ENCODE results near the gene FAM13C.

FAM13C gene

GRCh38 chr10:59271160-59271559, 91.2 kb downstream of the FAM13C start:
- TF ChIP-seq POLR2A (IDR thresholded peaks at IDR 0.05; ENCODE audit: low read depth, low read length) (no peak), TAF1 (IDR thresholded peaks at IDR 0.05; ENCODE audit: borderline replicate concordance, low read depth, low read length) (no peak), POLR2AphosphoS5 (IDR thresholded peaks at IDR 0.05; ENCODE audit: low read depth, low read length) (no peak)
- FAIRE-seq: no peak
- DNase-seq (ENCODE audit: insufficient read length): no peak

- no peak for TF ChIP-seq POLR2A (IDR thresholded peaks at IDR 0.05; ENCODE audit: low read depth, low read length)
- TF ChIP-seq TAF1 (IDR thresholded peaks at IDR 0.05; ENCODE audit: borderline replicate concordance, low read depth, low read length): no peak
- TF ChIP-seq POLR2AphosphoS5 (IDR thresholded peaks at IDR 0.05; ENCODE audit: low read depth, low read length): no peak
Observed at GRCh38 chr10:59270492-59270891, 91.9 kb downstream of the FAM13C start.

GRCh38 chr10:59269651-59270050, 92.7 kb downstream of the FAM13C start:
- TF ChIP-seq POLR2A (IDR thresholded peaks at IDR 0.05; ENCODE audit: low read depth, low read length): no peak
- TF ChIP-seq POLR2AphosphoS5 (IDR thresholded peaks at IDR 0.05; ENCODE audit: low read depth, low read length): no peak
- no peak for TF ChIP-seq TAF1 (IDR thresholded peaks at IDR 0.05; ENCODE audit: borderline replicate concordance, low read depth, low read length)
- FAIRE-seq (no peak), DNase-seq (ENCODE audit: insufficient read length) (no peak)

More at GRCh38 chr10:59270492-59270891, 91.9 kb downstream of the FAM13C start:
- DNase-seq (ENCODE audit: insufficient read length) (no peak), FAIRE-seq (no peak)

- TF ChIP-seq TAF1 (IDR thresholded peaks at IDR 0.05; ENCODE audit: borderline replicate concordance, low read depth, low read length) (no peak), POLR2A (IDR thresholded peaks at IDR 0.05; ENCODE audit: low read depth, low read length) (no peak), POLR2AphosphoS5 (IDR thresholded peaks at IDR 0.05; ENCODE audit: low read depth, low read length) (no peak)
- FAIRE-seq: no peak
- DNase-seq (ENCODE audit: insufficient read length): no peak
Observed at GRCh38 chr10:59268460-59268859, 93.9 kb downstream of the FAM13C start.

- TF ChIP-seq TAF1 (IDR thresholded peaks at IDR 0.05; ENCODE audit: borderline replicate concordance, low read depth, low read length): no peak
- TF ChIP-seq POLR2A (IDR thresholded peaks at IDR 0.05; ENCODE audit: low read depth, low read length): no peak
- no peak for TF ChIP-seq POLR2AphosphoS5 (IDR thresholded peaks at IDR 0.05; ENCODE audit: low read depth, low read length)
- no peak for DNase-seq (ENCODE audit: insufficient read length)
- no peak for FAIRE-seq
Observed at GRCh38 chr10:59266321-59266720, 96.0 kb downstream of the FAM13C start.

- TF ChIP-seq POLR2AphosphoS5 (IDR thresholded peaks at IDR 0.05; ENCODE audit: low read depth, low read length): no peak
- no peak for TF ChIP-seq POLR2A (IDR thresholded peaks at IDR 0.05; ENCODE audit: low read depth, low read length)
- TF ChIP-seq TAF1 (IDR thresholded peaks at IDR 0.05; ENCODE audit: borderline replicate concordance, low read depth, low read length): no peak
- FAIRE-seq (no peak), DNase-seq (ENCODE audit: insufficient read length) (no peak)
Observed at GRCh38 chr10:59265141-59265540, 97.2 kb downstream of the FAM13C start.

- no peak for FAIRE-seq
- no peak for TF ChIP-seq POLR2A (IDR thresholded peaks at IDR 0.05; ENCODE audit: low read depth, low read length)
- no peak for TF ChIP-seq POLR2AphosphoS5 (IDR thresholded peaks at IDR 0.05; ENCODE audit: low read depth, low read length)
- no peak for TF ChIP-seq TAF1 (IDR thresholded peaks at IDR 0.05; ENCODE audit: borderline replicate concordance, low read depth, low read length)
- no peak for DNase-seq (ENCODE audit: insufficient read length)
Observed at GRCh38 chr10:59258890-59259289, 103.5 kb downstream of the FAM13C start.

- DNase-seq (ENCODE audit: insufficient read length) (no peak), FAIRE-seq (no peak)
- no peak for TF ChIP-seq TAF1 (IDR thresholded peaks at IDR 0.05; ENCODE audit: borderline replicate concordance, low read depth, low read length)
- no peak for TF ChIP-seq POLR2A (IDR thresholded peaks at IDR 0.05; ENCODE audit: low read depth, low read length)
- no peak for TF ChIP-seq POLR2AphosphoS5 (IDR thresholded peaks at IDR 0.05; ENCODE audit: low read depth, low read length)
Observed at GRCh38 chr10:59257224-59257623, 105.1 kb downstream of the FAM13C start.

- TF ChIP-seq TAF1 (IDR thresholded peaks at IDR 0.05; ENCODE audit: borderline replicate concordance, low read depth, low read length) (no peak), POLR2AphosphoS5 (IDR thresholded peaks at IDR 0.05; ENCODE audit: low read depth, low read length) (no peak), POLR2A (IDR thresholded peaks at IDR 0.05; ENCODE audit: low read depth, low read length) (no peak)
- DNase-seq (ENCODE audit: insufficient read length) (no peak), FAIRE-seq (no peak)
Observed at GRCh38 chr10:59255463-59255862, 106.9 kb downstream of the FAM13C start.

GRCh38 chr10:59252491-59252890, 109.9 kb downstream of the FAM13C start:
- DNase-seq (ENCODE audit: insufficient read length) (no peak), FAIRE-seq (no peak)
- TF ChIP-seq POLR2A (IDR thresholded peaks at IDR 0.05; ENCODE audit: low read depth, low read length) (no peak), TAF1 (IDR thresholded peaks at IDR 0.05; ENCODE audit: borderline replicate concordance, low read depth, low read length) (no peak), POLR2AphosphoS5 (IDR thresholded peaks at IDR 0.05; ENCODE audit: low read depth, low read length) (no peak)

- no peak for FAIRE-seq
- no peak for TF ChIP-seq TAF1 (IDR thresholded peaks at IDR 0.05; ENCODE audit: borderline replicate concordance, low read depth, low read length)
- TF ChIP-seq POLR2A (IDR thresholded peaks at IDR 0.05; ENCODE audit: low read depth, low read length): no peak
- no peak for DNase-seq (ENCODE audit: insufficient read length)
Observed at GRCh38 chr10:59245686-59246085, 116.7 kb downstream of the FAM13C start.

- FAIRE-seq: no peak
- DNase-seq (ENCODE audit: insufficient read length): no peak
- no peak for TF ChIP-seq POLR2A (IDR thresholded peaks at IDR 0.05; ENCODE audit: low read depth, low read length)
- TF ChIP-seq POLR2AphosphoS5 (IDR thresholded peaks at IDR 0.05; ENCODE audit: low read depth, low read length): no peak
- no peak for TF ChIP-seq TAF1 (IDR thresholded peaks at IDR 0.05; ENCODE audit: borderline replicate concordance, low read depth, low read length)
Observed at GRCh38 chr10:59244871-59245270, 117.5 kb downstream of the FAM13C start.
